Limb (tissue), 2 donors: Measurements from ENCODE around the gene SATB2.

ENCODE experiments used
- DNase-seq, 2 donors: peaks; one replicate each; pipeline ENCODE4 v3.0.0-alpha.2; 2016; ENCODE audit errors: extremely low spot score in 2 of 2

The SATB2 gene

GRCh38 chr2:199452260-199452990 lies 5.3 kb downstream of the SATB2 start:
- DNase-seq: no peak

DNA sequence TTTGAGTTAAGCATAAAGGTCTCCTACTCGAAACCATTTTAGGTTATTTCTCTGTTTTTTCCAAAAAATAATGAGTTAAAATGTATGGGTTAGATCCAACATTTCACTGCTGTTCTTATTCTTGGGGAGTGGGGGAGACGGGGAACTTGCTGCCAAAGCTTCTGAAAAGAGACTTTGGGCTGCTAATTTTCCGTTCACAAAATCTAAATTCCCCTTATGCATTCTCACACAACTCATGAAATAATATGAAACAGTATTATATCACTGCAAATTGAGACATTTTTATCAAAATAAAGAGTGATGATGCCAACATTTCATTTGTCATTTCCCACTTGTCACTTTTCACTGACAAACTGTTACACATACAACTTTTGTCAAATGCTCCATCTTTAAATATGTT lies 7.8 kb downstream of the SATB2 start:
- no peak for DNase-seq

DNA sequence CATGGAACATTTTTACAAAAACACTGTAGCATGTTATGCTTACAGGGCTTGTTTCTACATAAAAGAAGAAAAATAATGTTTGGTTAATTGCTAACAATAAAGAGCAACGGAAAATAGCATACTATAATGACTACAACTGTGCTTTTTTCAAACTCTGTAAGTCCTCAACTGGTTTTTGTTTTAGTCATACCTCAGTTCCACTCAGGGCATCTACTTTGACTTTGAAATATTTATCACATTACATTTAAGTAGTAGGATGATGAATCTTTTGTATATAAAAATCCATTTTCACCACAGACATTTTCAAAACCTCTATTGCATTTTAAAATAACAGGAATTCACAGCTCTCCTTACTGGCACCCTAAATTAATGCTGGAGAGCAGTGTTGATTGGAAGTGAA lies 8.3 kb downstream of the SATB2 start:
- DNase-seq: no peak

DNA sequence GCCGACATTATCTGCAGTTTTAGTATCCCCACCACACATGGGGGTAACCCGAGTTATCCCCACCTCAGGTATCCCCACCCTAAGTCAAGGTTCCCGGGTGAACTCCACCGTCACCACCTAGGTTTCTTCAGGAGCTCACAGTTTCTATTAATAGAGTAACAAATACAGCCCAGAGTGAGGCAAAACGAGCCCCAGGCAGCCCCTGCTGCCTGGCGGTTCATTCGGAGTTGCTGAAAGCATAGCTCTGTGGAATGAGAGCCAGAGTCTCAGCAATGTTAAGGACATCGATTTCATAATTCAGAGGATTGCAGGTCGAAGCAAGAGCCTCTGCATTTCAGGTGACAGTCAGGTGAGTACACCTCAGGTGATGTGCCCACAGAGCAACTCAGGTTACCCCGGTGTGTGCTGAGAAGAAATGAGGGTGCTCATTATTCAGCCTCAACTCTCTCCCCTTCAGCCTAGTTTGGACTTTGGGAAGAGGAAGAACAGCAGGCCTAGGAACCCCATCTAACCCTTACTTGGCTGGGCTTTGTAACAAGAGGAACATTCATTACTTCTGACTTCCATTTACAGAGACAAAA lies 10.7 kb downstream of the SATB2 start:
- no peak for DNase-seq

DNA sequence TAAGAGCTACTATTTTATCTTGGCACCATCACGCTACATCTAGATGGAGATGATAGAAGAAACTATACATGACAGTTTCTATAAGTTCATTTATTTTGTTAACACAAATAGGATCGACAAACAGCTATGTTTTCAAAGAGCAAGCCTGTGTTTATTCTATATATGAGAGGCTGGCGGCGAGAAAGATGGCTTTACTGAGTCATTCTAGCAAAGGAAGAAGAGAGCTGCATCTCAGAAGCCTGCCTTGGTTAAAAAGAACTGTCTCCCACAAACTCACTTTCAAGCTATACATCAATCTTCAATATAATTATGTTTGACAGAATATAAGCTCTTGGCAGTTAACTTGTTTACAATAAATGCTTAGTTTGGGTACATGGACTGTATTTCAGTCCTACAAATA lies 13.0 kb downstream of the SATB2 start:
- DNase-seq: no peak

DNA sequence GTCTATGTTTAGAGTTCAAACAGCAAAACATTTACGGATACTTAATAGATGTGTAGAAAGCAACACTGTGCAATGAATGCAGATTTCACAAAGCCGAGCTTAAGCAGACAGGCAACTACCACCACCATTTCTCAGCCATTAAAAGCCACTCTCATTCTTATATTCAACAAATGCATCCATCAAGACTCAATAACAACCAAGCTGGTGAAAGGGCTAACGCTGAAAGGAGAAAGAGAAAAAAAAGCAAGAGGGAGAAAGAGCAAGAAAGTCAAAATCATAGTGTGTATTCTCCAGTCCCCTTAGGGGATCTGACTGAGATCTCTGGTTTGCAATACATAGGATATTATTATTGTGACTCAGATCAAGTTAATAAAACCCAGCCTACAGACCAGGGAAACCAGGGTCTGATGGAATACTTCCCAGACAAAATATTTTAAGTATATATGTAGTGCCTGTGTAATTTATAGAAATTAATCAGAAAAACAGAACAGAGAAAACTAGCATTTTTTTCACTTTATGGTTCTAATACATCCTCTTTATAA lies 14.1 kb downstream of the SATB2 start:
- no peak for DNase-seq

DNA sequence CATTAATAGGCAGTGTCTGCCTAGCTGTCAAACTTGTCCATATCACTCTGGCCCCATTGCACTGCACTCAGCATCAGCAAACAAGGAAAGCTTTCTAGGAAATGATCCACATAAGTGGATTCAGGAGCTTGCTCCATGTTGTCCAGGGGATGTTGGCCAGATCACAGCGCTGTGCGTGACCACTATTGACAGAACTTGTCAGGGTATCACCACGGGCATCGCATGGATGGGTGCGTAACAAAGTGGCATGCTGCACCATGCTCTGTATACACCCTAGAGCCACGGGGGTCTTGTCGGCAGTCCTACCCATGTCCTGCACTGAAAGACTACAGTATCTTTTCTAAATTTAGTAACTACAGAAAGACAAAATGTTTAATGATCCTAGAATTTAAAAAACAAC lies 15.6 kb downstream of the SATB2 start:
- no peak for DNase-seq

DNA sequence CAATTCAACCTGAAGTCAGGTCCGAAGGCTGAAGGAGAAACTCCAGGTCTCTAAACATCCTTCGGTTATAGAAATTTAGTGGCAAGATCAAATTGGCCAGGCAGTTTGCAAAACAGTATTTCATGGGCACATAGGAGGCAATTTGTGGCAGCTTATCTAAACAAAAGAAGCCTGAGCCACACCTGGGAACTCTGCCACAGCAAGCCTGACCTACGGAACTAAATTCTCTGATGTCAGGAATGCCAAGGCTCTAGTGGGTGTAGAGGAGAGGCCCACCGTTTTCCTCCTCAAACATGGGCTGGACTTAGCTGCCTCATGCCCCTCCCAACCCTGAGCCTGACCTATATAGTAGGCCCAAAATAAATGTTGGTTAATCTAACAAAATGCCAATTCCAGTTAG lies 16.0 kb downstream of the SATB2 start:
- DNase-seq: no peak

GRCh38 chr2:199440118-199440517 lies 17.6 kb downstream of the SATB2 start:
- no peak for DNase-seq

- no peak for DNase-seq
Observed at GRCh38 chr2:199439542-199439941, 18.2 kb downstream of the SATB2 start.

GRCh38 chr2:199439066-199439465 lies 18.7 kb downstream of the SATB2 start:
- DNase-seq: no peak

- DNase-seq: no peak
Observed at GRCh38 chr2:199434555-199434954, 23.2 kb downstream of the SATB2 start.

DNA sequence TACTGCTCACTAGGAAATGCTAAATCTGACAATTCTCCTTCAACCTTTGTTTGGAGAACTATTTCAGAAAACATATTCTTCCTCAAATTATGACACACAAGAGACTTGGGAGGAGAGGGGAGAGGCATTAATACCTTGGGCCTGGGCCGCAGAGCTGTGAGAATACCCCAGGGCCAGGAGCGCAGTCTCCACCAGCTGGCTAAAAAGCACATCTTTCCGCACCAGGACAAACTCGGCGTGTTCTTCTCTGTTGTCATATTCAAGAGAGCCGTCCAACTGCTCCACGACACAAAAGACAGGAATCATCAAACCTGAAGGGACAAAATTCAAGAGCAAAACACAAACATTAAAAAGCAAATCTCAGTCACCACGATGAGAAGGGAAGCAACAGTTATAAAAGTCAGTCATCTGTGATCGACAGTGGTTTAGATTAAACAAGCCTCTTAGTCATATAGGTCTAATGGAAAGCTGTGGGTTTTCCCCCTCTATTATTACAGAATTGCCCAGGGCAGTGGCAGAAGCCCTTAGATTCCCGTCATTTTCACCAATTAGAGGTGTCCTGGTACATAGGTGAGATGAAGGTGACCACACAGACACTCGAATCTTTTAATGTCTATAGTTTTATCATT lies 24.4 kb downstream of the SATB2 start:
- no peak for DNase-seq

DNA sequence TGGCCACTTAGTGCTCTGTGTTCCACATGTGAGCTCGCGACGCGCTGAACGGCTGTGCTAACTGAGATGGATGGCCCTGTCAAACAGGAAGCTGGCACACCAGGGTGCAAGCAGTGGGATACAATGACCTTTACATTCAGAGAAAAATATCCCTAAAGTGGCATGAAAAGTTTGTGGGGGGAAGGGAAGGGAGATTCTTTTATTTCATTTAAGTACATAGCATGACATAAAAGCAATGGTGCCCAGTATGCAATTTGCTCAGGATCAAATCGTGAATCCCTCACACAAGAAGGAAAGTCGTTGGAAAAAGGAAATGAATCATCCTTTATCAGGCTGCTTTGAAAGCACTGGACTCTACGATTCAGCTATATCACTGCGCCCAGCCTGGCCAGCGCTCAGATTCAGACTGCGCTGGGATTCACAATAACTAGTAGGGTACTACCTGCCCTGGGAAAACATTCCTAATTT lies 26.0 kb downstream of the SATB2 start:
- DNase-seq: no peak

- DNase-seq: no peak
Observed at GRCh38 chr2:199430214-199430613, 27.5 kb downstream of the SATB2 start.

DNA sequence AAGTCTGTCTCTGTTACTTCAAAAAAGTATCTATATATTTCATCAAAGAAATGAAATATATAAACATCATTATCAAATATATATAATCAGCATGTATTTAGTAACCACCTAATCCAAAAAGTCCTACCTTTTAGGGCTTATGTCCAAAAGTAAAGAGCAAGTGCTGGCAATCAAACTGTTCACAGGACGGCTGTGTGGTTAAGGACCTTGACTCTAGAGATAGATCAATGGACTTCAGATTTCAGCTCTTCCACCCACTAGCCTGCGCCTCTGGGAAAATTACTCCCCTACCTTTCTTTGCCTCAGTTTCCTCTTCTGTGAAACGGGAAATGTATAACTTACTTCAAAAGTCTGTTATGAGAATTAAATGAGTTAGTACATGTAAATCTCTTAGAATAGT lies 29.4 kb downstream of the SATB2 start:
- DNase-seq: no peak

GRCh38 chr2:199424160-199424559 lies 33.6 kb downstream of the SATB2 start:
- DNase-seq: no peak

- no peak for DNase-seq
Observed at GRCh38 chr2:199419428-199419827, 38.3 kb downstream of the SATB2 start.

GRCh38 chr2:199414465-199414864 lies 43.3 kb downstream of the SATB2 start:
- no peak for DNase-seq

- no peak for DNase-seq
Observed at GRCh38 chr2:199414001-199414400, 43.7 kb downstream of the SATB2 start.

- no peak for DNase-seq
Observed at GRCh38 chr2:199409759-199410529, 47.8 kb downstream of the SATB2 start.

GRCh38 chr2:199407421-199407820 lies 50.3 kb downstream of the SATB2 start:
- no peak for DNase-seq
